DOHH2 (cell line): ENCODE data around the gene ZNF81.

Source experiments
- EZH2phosphoT487 ChIP-seq: fragments of 200-600 bp; sonication (generic); IDR thresholded peaks from 2 replicates; pipeline ENCODE4 v1.6.1; 2017; ENCODE audit warnings: borderline replicate concordance, mild to moderate bottlenecking, antibody characterized with exemption, low read length, moderate library complexity, mixed read lengths
- TF ChIP-seq, protein P1 (sequence below): fragments of 200-600 bp; sonication (generic); IDR thresholded peaks from one replicate; pipeline ENCODE4 v1.5.1; 2014; ENCODE audit warnings: antibody characterized with exemption, mild to moderate bottlenecking, low read depth, low read length; ENCODE audit not compliant: poor library complexity, severe bottlenecking

DNA sequence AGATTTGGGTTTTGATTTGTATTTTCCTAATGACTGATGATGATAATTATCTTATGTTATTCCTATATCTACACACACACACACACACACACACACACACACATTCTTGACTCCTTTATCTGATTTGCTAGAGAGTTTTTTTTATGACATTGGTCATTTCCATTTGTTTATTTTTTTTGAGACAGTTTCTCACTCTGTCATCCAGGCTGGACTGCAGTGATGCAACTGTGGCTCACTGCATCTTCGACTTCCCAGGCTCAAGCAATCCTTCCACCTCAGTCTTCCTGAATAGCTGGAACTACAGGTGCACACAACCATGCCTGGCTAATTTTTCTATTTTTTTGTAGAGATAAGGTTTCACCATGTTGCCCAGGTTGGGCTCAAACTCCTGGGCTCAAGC is 6.7 kb downstream of the ZNF81 start:
- TF ChIP-seq, protein P1, sequence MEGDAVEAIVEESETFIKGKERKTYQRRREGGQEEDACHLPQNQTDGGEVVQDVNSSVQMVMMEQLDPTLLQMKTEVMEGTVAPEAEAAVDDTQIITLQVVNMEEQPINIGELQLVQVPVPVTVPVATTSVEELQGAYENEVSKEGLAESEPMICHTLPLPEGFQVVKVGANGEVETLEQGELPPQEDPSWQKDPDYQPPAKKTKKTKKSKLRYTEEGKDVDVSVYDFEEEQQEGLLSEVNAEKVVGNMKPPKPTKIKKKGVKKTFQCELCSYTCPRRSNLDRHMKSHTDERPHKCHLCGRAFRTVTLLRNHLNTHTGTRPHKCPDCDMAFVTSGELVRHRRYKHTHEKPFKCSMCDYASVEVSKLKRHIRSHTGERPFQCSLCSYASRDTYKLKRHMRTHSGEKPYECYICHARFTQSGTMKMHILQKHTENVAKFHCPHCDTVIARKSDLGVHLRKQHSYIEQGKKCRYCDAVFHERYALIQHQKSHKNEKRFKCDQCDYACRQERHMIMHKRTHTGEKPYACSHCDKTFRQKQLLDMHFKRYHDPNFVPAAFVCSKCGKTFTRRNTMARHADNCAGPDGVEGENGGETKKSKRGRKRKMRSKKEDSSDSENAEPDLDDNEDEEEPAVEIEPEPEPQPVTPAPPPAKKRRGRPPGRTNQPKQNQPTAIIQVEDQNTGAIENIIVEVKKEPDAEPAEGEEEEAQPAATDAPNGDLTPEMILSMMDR, result no peak
- TF ChIP-seq EZH2phosphoT487, result no peak
